ENCODE measurements around the gene GRIK2. TPM values are rescaled to one million over a fixed set of nuclear protein-coding genes. Genes with fewer than 3 reads are reported as not detected.

Gene GRIK2
- total and polyA plus RNA-seq, 2 of the 4 experiments (the other 2 are of a cell fraction), result 8.2 to 15.2 TPM

- no peaks in the 10 kb centered on the region for H4K20me1 ChIP-seq (ENCODE audit: insufficient read depth, low read length)
- no peak for DNase-seq
- no peak overlapping the region for H2BK120ac ChIP-seq (ENCODE audit: low read depth, low read length)
- ChIA-PET CTCF (no interaction called here), POLR2A (ENCODE audit: unreplicated experiment) (no interaction called here)
- H2BK20ac ChIP-seq (ENCODE audit: low read depth, low read length), result no peak overlapping the region
- WGBS, 2 experiments (ENCODE audit: extremely low coverage in 2 of 2, insufficient read length in 1 of 2), result no CpG with 5 or more reads among the region's 2 CpGs
- no peak overlapping the region for H3K9ac ChIP-seq (ENCODE audit: low read depth, low read length)
- H2AK5ac ChIP-seq (ENCODE audit: low read depth, low read length), result no peak overlapping the region
- no peak for ATAC-seq (ENCODE audit: low read depth)
- H4K91ac ChIP-seq (ENCODE audit: insufficient read depth, low read depth, low read length), result no peak overlapping the region
- no peak overlapping the region for H3K4me2 ChIP-seq (ENCODE audit: low read depth, low read length)
- H2AFZ ChIP-seq (replicated peaks; ENCODE audit: low read length, poor library complexity), result no peak overlapping the region
- no peak overlapping the region for H4K5ac ChIP-seq (ENCODE audit: low read depth, low read length)
- H3K56ac ChIP-seq (ENCODE audit: extremely low read depth, insufficient read depth, low read length), result no peak overlapping the region
- H2AK9ac ChIP-seq (replicated peaks; ENCODE audit: low read depth, low read length, poor library complexity), result no peak overlapping the region
- no peaks in the 10 kb centered on the region for H3K27me3 ChIP-seq (ENCODE audit: control insufficient read depth, insufficient read depth, low read length)
- no peak overlapping the region for H3K14ac ChIP-seq (replicated peaks; ENCODE audit: low read depth, low read length)
- TF ChIP-seq ELK1 (IDR thresholded peaks at IDR 0.05; ENCODE audit: borderline replicate concordance, low read depth, low read length), result no peak
- TF ChIP-seq CTCF (conservative IDR thresholded peaks at IDR 0.05; ENCODE audit: low read depth, low read length), result no peak
- no peak for TF ChIP-seq POLR2A (IDR thresholded peaks at IDR 0.05; ENCODE audit: low read depth, low read length)
- TF ChIP-seq BHLHE40 (IDR thresholded peaks at IDR 0.05; ENCODE audit: low read depth, low read length), result no peak
- TF ChIP-seq RCOR1 (IDR thresholded peaks at IDR 0.05; ENCODE audit: insufficient replicate concordance, low read length), result no peak
- no peak for TF ChIP-seq RAD21 (IDR thresholded peaks at IDR 0.05; ENCODE audit: low read length)
- TF ChIP-seq CEBPB (IDR thresholded peaks at IDR 0.05; ENCODE audit: low read depth, low read length), result no peak
- TF ChIP-seq FOS (IDR thresholded peaks at IDR 0.05; ENCODE audit: low read depth, low read length), result no peak
- TF ChIP-seq MAFK (IDR thresholded peaks at IDR 0.05; ENCODE audit: low read depth, low read length), result no peak
- no peak for TF ChIP-seq NFE2L2 (IDR thresholded peaks at IDR 0.05; ENCODE audit: low read depth, low read length)
- no peak for TF ChIP-seq MAZ (IDR thresholded peaks at IDR 0.05; ENCODE audit: borderline replicate concordance, low read depth, low read length)
- H3K79me1 ChIP-seq (ENCODE audit: low read depth in 1 of 2, low read length in 2 of 2), result no peaks in the 10 kb centered on the region
- no peak overlapping the region for H2BK15ac ChIP-seq (ENCODE audit: low read depth, low read length)
- H3K4me3 ChIP-seq (ENCODE audit: insufficient read depth, low read depth, low read length), result no peak overlapping the region
- no peak overlapping the region for H4K8ac ChIP-seq (ENCODE audit: low read depth in 2 of 2, low read length in 2 of 2)
- no peaks in the 10 kb centered on the region for H3K4me1 ChIP-seq (ENCODE audit: control insufficient read depth, insufficient read depth, low read length)
- intact Hi-C loops (cut with micrococcal nuclease) (no loop called here), in situ Hi-C loops (cut with MboI; ENCODE audit: low sequenced_read_pairs) (no loop called here), dilution Hi-C loops (cut with HindIII; ENCODE audit: low sequenced_read_pairs, unreplicated experiment) (no loop called here)
- no peaks in the 10 kb centered on the region for H3K9me3 ChIP-seq (ENCODE audit: control insufficient read depth, insufficient read depth, low read length)
- no peak overlapping the region for H3K27ac ChIP-seq (ENCODE audit: insufficient read depth, low read length)
- no peak overlapping the region for H3K4ac ChIP-seq (ENCODE audit: low read depth, low read length)
- no TSS peak for BruUV-seq (replicated peaks)
- no peaks in the 10 kb centered on the region for H3K36me3 ChIP-seq (ENCODE audit: control insufficient read depth, insufficient read depth, low read length)
- no peak overlapping the region for H2BK5ac ChIP-seq (ENCODE audit: low read depth, low read length, poor library complexity, severe bottlenecking)
- H3K18ac ChIP-seq (ENCODE audit: low read depth, low read length), result no peak overlapping the region
- no peaks in the 10 kb centered on the region for H3K9me1 ChIP-seq (ENCODE audit: insufficient read depth, low read length)
- no peak overlapping the region for H3K23ac ChIP-seq (ENCODE audit: low read depth, low read length)
Measured at GRCh38 chr6:102028176-102028575, 634.7 kb downstream of the GRIK2 start.

Data from IMR-90 (cell line).